ENCODE results near the gene LGI4.

The LGI4 gene

DNA sequence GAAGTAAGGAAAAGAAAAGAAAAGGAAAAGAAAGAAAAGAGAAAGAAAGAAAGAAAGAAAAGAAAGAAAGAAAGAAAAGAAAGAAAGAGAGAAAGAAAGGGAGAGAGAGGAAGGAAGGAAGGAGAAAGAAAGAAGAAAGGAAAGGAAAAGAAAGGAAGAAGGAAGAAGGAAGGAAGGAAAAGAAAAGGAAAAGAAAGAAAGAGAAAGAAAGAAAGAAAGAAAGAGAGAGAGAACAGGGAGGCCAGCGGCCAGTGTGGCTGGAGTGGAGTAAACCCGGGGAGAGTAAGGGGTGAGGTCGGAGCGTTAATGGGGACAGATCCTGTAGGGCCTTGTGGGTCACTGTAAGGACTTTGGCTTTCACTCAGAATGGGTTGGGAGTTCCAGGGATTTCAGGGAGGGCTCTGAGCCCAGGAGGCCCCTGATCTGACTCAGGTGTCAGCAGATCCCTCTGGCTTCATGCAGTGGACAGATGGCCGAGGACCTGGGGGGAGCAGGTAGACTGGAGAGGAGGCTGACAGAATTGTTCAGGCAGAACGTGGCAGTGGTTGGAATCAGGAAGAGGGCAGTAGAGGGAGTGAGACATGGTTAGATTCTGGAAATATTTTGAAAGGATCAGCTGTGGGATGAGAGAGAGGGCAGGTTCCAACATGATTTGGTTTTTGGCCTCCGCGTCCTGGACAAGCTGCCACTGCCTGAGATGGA, 39.0 kb downstream of the LGI4 start:
- H3K27me3 ChIP-seq (ENCODE audit: control insufficient read depth in 1 of 2, insufficient read depth in 2 of 2, low read length in 2 of 2), result no peaks in the 10 kb centered on the region
- H3K4me3 ChIP-seq (ENCODE audit: low read depth in 1 of 2, low read length in 2 of 2), result no peak overlapping the region
- H3K9ac ChIP-seq (ENCODE audit: low read depth in 1 of 2, low read length in 2 of 2), result no peak overlapping the region
- peaks cover 0 to under 1% of the 10 kb centered on the region in 2 donors for H3K4me1 ChIP-seq (ENCODE audit: control insufficient read depth in 1 of 2, insufficient read depth in 2 of 2, low read length in 2 of 2)
- no peak overlapping the region for H3K27ac ChIP-seq (ENCODE audit: low read depth, low read length)
- H3K9me3 ChIP-seq (ENCODE audit: control insufficient read depth in 1 of 2, low read length in 2 of 2), result no peaks in the 10 kb centered on the region
- no peaks in the 10 kb centered on the region for H3K36me3 ChIP-seq (ENCODE audit: control insufficient read depth in 1 of 2, insufficient read depth in 2 of 2, low read length in 2 of 2)

- H3K27ac ChIP-seq (ENCODE audit: low read depth, low read length), result no peak overlapping the region
- H3K9ac ChIP-seq (ENCODE audit: low read depth in 1 of 2, low read length in 2 of 2), result no peak overlapping the region
- H3K4me3 ChIP-seq (ENCODE audit: low read depth in 1 of 2, low read length in 2 of 2), result no peak overlapping the region
- no peaks in the 10 kb centered on the region for H3K36me3 ChIP-seq (ENCODE audit: control insufficient read depth in 1 of 2, insufficient read depth in 2 of 2, low read length in 2 of 2)
- peaks cover 0 to 4% of the 10 kb centered on the region in 2 donors for H3K27me3 ChIP-seq (ENCODE audit: control insufficient read depth in 1 of 2, insufficient read depth in 2 of 2, low read length in 2 of 2)
- H3K9me3 ChIP-seq (ENCODE audit: control insufficient read depth in 1 of 2, low read length in 2 of 2), result no peaks in the 10 kb centered on the region
- H3K4me1 ChIP-seq (ENCODE audit: control insufficient read depth in 1 of 2, insufficient read depth in 2 of 2, low read length in 2 of 2), result peaks cover 0 to 7% of the 10 kb centered on the region in 2 donors
Observed at GRCh38 chr19:35094656-35095055, 40.2 kb downstream of the LGI4 start.

GRCh38 chr19:35093941-35094647, 40.8 kb downstream of the LGI4 start:
- Histone ChIP-seq H3K9ac (ENCODE audit: low read depth in 1 of 2, low read length in 2 of 2) (no peak overlapping the region), H3K9me3 (ENCODE audit: control insufficient read depth in 1 of 2, low read length in 2 of 2) (no peaks in the 10 kb centered on the region), H3K4me1 (ENCODE audit: control insufficient read depth in 1 of 2, insufficient read depth in 2 of 2, low read length in 2 of 2) (peaks cover 0 to 7% of the 10 kb centered on the region in 2 donors), H3K36me3 (ENCODE audit: control insufficient read depth in 1 of 2, insufficient read depth in 2 of 2, low read length in 2 of 2) (no peaks in the 10 kb centered on the region), H3K27me3 (ENCODE audit: control insufficient read depth in 1 of 2, insufficient read depth in 2 of 2, low read length in 2 of 2) (peaks cover 3 to 4% of the 10 kb centered on the region in 2 donors), H3K27ac (ENCODE audit: low read depth, low read length) (no peak overlapping the region), H3K4me3 (ENCODE audit: low read depth in 1 of 2, low read length in 2 of 2) (no peak overlapping the region)

DNA sequence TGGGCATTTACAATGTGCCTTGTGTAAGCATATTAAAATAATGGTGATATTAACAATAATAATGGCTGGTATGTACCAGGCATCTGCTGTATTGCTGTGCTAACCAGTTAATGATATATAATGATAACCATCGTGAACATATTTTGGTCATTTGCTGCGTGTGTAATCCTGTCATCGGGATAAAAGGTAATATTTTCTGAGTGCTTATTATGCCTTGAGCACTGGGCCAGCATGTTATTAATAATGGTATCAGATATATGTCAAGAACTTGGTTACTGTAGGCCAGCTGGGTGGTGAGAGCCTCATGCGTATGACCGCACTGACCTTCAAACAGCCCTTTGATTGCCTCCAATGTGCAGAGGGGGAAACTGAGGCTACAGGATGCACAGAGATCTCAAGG, 41.4 kb downstream of the LGI4 start:
- no peaks in the 10 kb centered on the region for H3K9me3 ChIP-seq (ENCODE audit: control insufficient read depth in 1 of 2, low read length in 2 of 2)
- H3K4me3 ChIP-seq (ENCODE audit: low read depth in 1 of 2, low read length in 2 of 2), result no peak overlapping the region
- no peak overlapping the region for H3K9ac ChIP-seq (ENCODE audit: low read depth in 1 of 2, low read length in 2 of 2)
- peaks cover 0 to 9% of the 10 kb centered on the region in 2 donors for H3K4me1 ChIP-seq (ENCODE audit: control insufficient read depth in 1 of 2, insufficient read depth in 2 of 2, low read length in 2 of 2)
- no peak overlapping the region for H3K27ac ChIP-seq (ENCODE audit: low read depth, low read length)
- peaks cover 4 to 5% of the 10 kb centered on the region in 2 donors for H3K27me3 ChIP-seq (ENCODE audit: control insufficient read depth in 1 of 2, insufficient read depth in 2 of 2, low read length in 2 of 2)
- no peaks in the 10 kb centered on the region for H3K36me3 ChIP-seq (ENCODE audit: control insufficient read depth in 1 of 2, insufficient read depth in 2 of 2, low read length in 2 of 2)

GRCh38 chr19:35090506-35091214, 44.2 kb downstream of the LGI4 start:
- Histone ChIP-seq H3K9me3 (ENCODE audit: control insufficient read depth in 1 of 2, low read length in 2 of 2) (no peaks in the 10 kb centered on the region), H3K27me3 (ENCODE audit: control insufficient read depth in 1 of 2, insufficient read depth in 2 of 2, low read length in 2 of 2) (peaks cover 4 to 7% of the 10 kb centered on the region in 2 donors), H3K4me1 (ENCODE audit: control insufficient read depth in 1 of 2, insufficient read depth in 2 of 2, low read length in 2 of 2) (peaks cover 0 to 12% of the 10 kb centered on the region in 2 donors), H3K27ac (ENCODE audit: low read depth, low read length) (no peak overlapping the region), H3K9ac (ENCODE audit: low read depth in 1 of 2, low read length in 2 of 2) (no peak overlapping the region), H3K36me3 (ENCODE audit: control insufficient read depth in 1 of 2, insufficient read depth in 2 of 2, low read length in 2 of 2) (no peaks in the 10 kb centered on the region), H3K4me3 (ENCODE audit: low read depth in 1 of 2, low read length in 2 of 2) (peak overlapping the region; percentile 18 to 40)

DNA sequence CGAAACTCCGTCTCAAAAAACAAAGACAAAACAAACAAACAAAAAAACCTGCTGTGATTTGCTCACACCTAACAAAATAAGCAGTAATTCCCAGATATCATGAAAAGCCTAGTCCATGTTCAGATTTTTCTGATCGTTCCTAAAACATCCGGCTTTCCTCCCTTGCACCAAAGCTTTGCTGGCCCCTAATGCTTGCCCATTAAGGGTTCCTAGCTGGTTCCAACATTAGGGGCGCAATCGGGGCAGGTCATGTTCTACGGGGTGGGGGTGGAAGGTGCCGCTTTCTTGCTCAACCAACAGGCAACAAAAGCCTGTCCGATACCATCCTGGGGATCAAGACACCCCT, 44.7 kb downstream of the LGI4 start:
- peaks cover 0 to 12% of the 10 kb centered on the region in 2 donors for H3K4me1 ChIP-seq (ENCODE audit: control insufficient read depth in 1 of 2, insufficient read depth in 2 of 2, low read length in 2 of 2)
- no peak overlapping the region for H3K9ac ChIP-seq (ENCODE audit: low read depth in 1 of 2, low read length in 2 of 2)
- no peaks in the 10 kb centered on the region for H3K9me3 ChIP-seq (ENCODE audit: control insufficient read depth in 1 of 2, low read length in 2 of 2)
- peaks cover 4 to 7% of the 10 kb centered on the region in 2 donors for H3K27me3 ChIP-seq (ENCODE audit: control insufficient read depth in 1 of 2, insufficient read depth in 2 of 2, low read length in 2 of 2)
- H3K27ac ChIP-seq (ENCODE audit: low read depth, low read length), result no peak overlapping the region
- H3K4me3 ChIP-seq (ENCODE audit: low read depth in 1 of 2, low read length in 2 of 2), result peak overlapping the region; percentile 18 to 40
- H3K36me3 ChIP-seq (ENCODE audit: control insufficient read depth in 1 of 2, insufficient read depth in 2 of 2, low read length in 2 of 2), result no peaks in the 10 kb centered on the region

GRCh38 chr19:35089554-35089953, 45.3 kb downstream of the LGI4 start:
- Histone ChIP-seq H3K27ac (ENCODE audit: low read depth, low read length) (no peak overlapping the region), H3K27me3 (ENCODE audit: control insufficient read depth in 1 of 2, insufficient read depth in 2 of 2, low read length in 2 of 2) (peaks cover 4 to 7% of the 10 kb centered on the region in 2 donors), H3K9ac (ENCODE audit: low read depth in 1 of 2, low read length in 2 of 2) (no peak overlapping the region), H3K36me3 (ENCODE audit: control insufficient read depth in 1 of 2, insufficient read depth in 2 of 2, low read length in 2 of 2) (no peaks in the 10 kb centered on the region), H3K4me1 (ENCODE audit: control insufficient read depth in 1 of 2, insufficient read depth in 2 of 2, low read length in 2 of 2) (peaks cover 0 to 12% of the 10 kb centered on the region in 2 donors), H3K4me3 (ENCODE audit: low read depth in 1 of 2, low read length in 2 of 2) (no peak overlapping the region), H3K9me3 (ENCODE audit: control insufficient read depth in 1 of 2, low read length in 2 of 2) (no peaks in the 10 kb centered on the region)

DNA sequence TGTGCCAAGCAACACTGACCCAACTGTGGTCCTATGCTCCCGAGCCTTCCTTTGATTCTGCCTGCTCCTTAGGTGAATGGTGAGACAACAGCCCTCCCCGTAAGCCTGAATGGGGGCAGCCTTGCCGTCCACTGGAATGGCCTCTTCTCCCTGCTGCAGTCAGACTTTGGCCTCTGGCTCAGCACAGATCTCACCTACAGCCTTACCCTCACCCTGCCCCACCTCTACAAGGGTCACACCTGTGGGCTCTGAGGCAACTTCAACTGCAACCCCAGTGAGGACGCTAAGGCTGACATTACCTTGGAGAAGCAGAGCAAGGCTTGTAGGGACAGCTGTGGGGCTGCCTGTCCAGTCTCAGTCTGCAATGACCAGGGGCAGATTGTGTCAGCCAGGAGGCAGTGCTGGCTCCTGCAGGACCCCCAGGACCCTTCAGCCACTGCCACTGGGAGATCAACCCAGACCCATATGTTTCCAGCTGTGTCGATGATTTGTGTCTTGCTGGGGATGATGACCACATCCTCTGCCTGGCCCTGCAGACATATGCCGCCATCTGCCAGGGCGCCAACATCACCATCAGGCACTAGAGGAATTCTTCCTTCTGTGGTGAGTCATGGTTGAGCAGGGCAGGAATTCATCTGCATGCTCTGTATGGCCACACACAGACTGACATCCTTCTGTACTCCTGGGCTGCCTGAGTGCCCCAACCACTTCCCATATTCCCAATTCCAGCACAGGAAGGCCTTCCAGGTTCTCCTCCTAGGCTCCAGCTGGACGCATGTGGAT, 46.5 kb downstream of the LGI4 start:
- Histone ChIP-seq H3K27me3 (ENCODE audit: control insufficient read depth in 1 of 2, insufficient read depth in 2 of 2, low read length in 2 of 2) (peaks cover 4 to 7% of the 10 kb centered on the region in 2 donors), H3K36me3 (ENCODE audit: control insufficient read depth in 1 of 2, insufficient read depth in 2 of 2, low read length in 2 of 2) (no peaks in the 10 kb centered on the region), H3K27ac (ENCODE audit: low read depth, low read length) (no peak overlapping the region), H3K4me3 (ENCODE audit: low read depth in 1 of 2, low read length in 2 of 2) (no peak overlapping the region), H3K9ac (ENCODE audit: low read depth in 1 of 2, low read length in 2 of 2) (no peak overlapping the region), H3K9me3 (ENCODE audit: control insufficient read depth in 1 of 2, low read length in 2 of 2) (no peaks in the 10 kb centered on the region), H3K4me1 (ENCODE audit: control insufficient read depth in 1 of 2, insufficient read depth in 2 of 2, low read length in 2 of 2) (peaks cover 0 to 12% of the 10 kb centered on the region in 2 donors)

- Histone ChIP-seq H3K4me1 (ENCODE audit: control insufficient read depth in 1 of 2, insufficient read depth in 2 of 2, low read length in 2 of 2) (peaks cover 0 to 12% of the 10 kb centered on the region in 2 donors), H3K9ac (ENCODE audit: low read depth in 1 of 2, low read length in 2 of 2) (no peak overlapping the region), H3K9me3 (ENCODE audit: control insufficient read depth in 1 of 2, low read length in 2 of 2) (no peaks in the 10 kb centered on the region), H3K27ac (ENCODE audit: low read depth, low read length) (no peak overlapping the region), H3K4me3 (ENCODE audit: low read depth in 1 of 2, low read length in 2 of 2) (no peak overlapping the region), H3K36me3 (ENCODE audit: control insufficient read depth in 1 of 2, insufficient read depth in 2 of 2, low read length in 2 of 2) (no peaks in the 10 kb centered on the region), H3K27me3 (ENCODE audit: control insufficient read depth in 1 of 2, insufficient read depth in 2 of 2, low read length in 2 of 2) (peaks cover 4 to 7% of the 10 kb centered on the region in 2 donors)
Observed at GRCh38 chr19:35087393-35087792, 47.5 kb downstream of the LGI4 start.

Data from duodenal mucosa (tissue), 2 donors.